ENCODE results near the gene CEACAM18.

DNA sequence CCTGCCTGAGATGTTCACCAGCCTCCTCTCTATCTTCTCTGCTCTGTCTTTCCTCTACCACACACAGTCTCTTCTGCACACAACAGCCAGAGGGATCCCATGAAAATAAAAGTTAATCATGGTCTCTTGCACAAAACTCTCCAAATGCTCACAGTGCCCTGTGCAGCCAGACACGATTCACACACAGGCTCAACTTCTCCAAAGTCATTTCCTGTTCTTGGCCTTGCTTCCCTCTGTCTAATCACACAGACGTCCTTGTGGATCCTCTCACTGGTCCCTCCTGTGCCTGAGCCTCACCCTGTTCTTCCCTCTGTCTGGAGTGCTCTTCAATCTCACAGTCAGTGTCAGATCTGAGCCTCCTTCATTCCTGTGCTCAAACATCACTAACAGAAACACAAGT lies 15.4 kb downstream of the CEACAM18 start:
- TF ChIP-seq, protein P1, sequence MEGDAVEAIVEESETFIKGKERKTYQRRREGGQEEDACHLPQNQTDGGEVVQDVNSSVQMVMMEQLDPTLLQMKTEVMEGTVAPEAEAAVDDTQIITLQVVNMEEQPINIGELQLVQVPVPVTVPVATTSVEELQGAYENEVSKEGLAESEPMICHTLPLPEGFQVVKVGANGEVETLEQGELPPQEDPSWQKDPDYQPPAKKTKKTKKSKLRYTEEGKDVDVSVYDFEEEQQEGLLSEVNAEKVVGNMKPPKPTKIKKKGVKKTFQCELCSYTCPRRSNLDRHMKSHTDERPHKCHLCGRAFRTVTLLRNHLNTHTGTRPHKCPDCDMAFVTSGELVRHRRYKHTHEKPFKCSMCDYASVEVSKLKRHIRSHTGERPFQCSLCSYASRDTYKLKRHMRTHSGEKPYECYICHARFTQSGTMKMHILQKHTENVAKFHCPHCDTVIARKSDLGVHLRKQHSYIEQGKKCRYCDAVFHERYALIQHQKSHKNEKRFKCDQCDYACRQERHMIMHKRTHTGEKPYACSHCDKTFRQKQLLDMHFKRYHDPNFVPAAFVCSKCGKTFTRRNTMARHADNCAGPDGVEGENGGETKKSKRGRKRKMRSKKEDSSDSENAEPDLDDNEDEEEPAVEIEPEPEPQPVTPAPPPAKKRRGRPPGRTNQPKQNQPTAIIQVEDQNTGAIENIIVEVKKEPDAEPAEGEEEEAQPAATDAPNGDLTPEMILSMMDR (IDR thresholded peaks at IDR 0.05; ENCODE audit: low read depth, low read length, poor library complexity, severe bottlenecking) = no peak
- no peak for TF ChIP-seq EZH2phosphoT487 (IDR thresholded peaks at IDR 0.05; ENCODE audit: borderline replicate concordance, low read length)

Data from DOHH2 (cell line).